ENCODE measurements around the gene CFAP157. TPM values are rescaled to one million over a fixed set of nuclear protein-coding genes. Genes with fewer than 3 reads are reported as not detected.

The CFAP157 gene
- total and polyA plus RNA-seq, 2 of the 13 experiments (the other 11 are each of a cell fraction or from before 2014, with no cell fraction given) = 0.07 TPM; not detected in 1

DNA sequence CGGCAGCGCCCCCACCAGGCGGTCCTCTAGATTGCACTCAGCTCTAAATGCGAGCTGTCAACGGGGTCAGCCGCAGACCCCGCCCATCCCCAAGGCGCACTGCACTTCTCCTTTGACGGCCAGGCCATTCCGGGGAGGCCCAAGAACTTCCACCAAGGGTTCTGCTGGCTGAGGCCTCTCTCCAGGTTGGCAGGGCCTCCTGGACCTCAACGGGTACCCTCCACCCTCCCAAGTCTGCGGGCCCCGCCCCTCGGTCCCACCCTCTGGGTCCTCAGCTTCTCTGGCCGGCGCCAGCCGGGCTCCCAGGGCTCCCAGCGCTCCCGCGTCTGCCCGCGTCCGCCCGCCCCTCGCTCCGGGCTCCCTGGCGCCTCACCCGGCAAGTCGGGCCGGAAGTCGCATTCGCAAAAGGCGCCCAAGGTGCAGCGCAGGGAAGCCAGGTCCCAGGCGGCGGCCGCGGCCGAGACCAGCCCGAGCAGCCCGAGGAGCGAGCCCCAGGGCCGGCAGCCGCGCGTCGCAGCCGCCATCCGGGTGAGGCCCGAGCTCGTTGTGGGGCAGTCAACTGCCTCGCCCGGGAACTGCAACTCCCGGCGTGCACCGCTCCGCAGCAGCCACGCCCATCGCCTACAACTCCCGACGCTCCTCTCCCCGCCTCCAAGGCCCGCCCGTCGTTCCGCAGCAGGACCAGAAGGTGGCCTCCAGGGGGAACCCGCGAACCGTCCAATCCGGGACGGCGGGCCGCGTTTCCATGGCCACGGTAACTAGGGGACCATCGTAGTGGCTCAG lies 28.1 kb downstream of the CFAP157 start, which contains the start of gene TOR2A (continued):
- TF ChIP-seq, protein P1, sequence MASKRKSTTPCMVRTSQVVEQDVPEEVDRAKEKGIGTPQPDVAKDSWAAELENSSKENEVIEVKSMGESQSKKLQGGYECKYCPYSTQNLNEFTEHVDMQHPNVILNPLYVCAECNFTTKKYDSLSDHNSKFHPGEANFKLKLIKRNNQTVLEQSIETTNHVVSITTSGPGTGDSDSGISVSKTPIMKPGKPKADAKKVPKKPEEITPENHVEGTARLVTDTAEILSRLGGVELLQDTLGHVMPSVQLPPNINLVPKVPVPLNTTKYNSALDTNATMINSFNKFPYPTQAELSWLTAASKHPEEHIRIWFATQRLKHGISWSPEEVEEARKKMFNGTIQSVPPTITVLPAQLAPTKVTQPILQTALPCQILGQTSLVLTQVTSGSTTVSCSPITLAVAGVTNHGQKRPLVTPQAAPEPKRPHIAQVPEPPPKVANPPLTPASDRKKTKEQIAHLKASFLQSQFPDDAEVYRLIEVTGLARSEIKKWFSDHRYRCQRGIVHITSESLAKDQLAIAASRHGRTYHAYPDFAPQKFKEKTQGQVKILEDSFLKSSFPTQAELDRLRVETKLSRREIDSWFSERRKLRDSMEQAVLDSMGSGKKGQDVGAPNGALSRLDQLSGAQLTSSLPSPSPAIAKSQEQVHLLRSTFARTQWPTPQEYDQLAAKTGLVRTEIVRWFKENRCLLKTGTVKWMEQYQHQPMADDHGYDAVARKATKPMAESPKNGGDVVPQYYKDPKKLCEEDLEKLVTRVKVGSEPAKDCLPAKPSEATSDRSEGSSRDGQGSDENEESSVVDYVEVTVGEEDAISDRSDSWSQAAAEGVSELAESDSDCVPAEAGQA (IDR thresholded peaks at IDR 0.05; ENCODE audit: low read depth) = peak; percentile 66
- TF ChIP-seq, protein P1 (CRISPR knock-in tag; IDR thresholded peaks at IDR 0.05; ENCODE audit: borderline replicate concordance) = no peak
- TF ChIP-seq KLF6 (CRISPR knock-in tag; IDR thresholded peaks at IDR 0.05) (no peak; the same call in 1 of the 2 replicates), ZEB1 (IDR thresholded peaks at IDR 0.05; ENCODE audit: insufficient replicate concordance, low read depth) (no peak), KIAA2018 (CRISPR knock-in tag; IDR thresholded peaks at IDR 0.05; ENCODE audit: borderline replicate concordance) (peak; percentile 80; the same call in 1 of the 2 replicates), RFX5 (IDR thresholded peaks at IDR 0.05; ENCODE audit: low read depth, low read length) (peak; percentile 95), RXRB (CRISPR knock-in tag; IDR thresholded peaks at IDR 0.05; ENCODE audit: borderline replicate concordance) (peak; percentile 49; the same call in 1 of the 2 replicates)
- TF ChIP-seq, protein P2, sequence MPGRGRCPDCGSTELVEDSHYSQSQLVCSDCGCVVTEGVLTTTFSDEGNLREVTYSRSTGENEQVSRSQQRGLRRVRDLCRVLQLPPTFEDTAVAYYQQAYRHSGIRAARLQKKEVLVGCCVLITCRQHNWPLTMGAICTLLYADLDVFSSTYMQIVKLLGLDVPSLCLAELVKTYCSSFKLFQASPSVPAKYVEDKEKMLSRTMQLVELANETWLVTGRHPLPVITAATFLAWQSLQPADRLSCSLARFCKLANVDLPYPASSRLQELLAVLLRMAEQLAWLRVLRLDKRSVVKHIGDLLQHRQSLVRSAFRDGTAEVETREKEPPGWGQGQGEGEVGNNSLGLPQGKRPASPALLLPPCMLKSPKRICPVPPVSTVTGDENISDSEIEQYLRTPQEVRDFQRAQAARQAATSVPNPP (CRISPR knock-in tag; IDR thresholded peaks at IDR 0.05) = peak; percentile 64; the same call in 1 of the 2 replicates
- TF ChIP-seq, protein P3, sequence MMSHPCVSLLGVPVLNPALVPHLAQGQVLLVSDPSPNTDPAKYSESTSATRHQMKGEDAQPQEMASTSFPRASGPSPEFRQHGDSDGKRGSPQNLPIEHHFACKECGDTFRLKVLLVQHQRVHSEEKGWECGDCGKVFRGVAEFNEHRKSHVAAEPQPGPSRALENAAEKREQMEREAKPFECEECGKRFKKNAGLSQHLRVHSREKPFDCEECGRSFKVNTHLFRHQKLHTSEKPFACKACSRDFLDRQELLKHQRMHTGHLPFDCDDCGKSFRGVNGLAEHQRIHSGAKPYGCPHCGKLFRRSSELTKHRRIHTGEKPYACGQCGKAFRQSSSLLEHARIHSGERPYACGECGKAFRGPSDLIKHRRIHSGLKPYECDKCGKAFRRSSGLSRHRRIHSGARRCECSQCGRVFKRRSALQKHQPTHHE (CRISPR knock-in tag; IDR thresholded peaks at IDR 0.05; ENCODE audit: borderline replicate concordance) = no peak
